GM21360 (cell line): ENCODE measurements around the gene SMAD5.

Experiments
- ATAC-seq: cut with Tn5 transposase; IDR thresholded peaks from one replicate; pipeline ENCODE4 v1.9.1; 2021; ENCODE audit warnings: mild to moderate bottlenecking, moderate library complexity; ENCODE audit not compliant: unreplicated experiment

SMAD5 gene

GRCh38 chr5:136213919-136214493 lies 81.4 kb downstream of the SMAD5 start:
- no peak for ATAC-seq

DNA sequence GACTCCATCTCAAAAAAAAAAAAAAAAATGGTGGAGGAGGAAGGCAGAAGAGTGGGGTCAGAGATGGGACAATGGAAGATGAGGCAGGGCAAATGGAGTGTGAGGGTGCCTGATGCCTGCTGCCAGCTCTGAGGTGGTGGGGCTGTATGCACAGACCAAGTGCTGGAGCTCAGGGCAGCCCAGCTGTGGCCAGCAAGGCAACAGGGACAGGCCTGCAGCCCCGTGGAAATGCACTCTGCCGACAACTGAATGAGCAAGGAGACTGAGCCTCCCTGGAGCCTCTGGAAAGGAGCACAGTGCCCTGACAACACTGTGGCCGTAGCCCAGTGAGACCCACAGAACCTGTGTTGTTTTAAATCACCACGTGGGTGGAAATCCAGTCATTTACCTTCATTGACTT lies 83.2 kb downstream of the SMAD5 start:
- no peak for ATAC-seq

- ATAC-seq: no peak
Measured at GRCh38 chr5:136216230-136216629, 83.6 kb downstream of the SMAD5 start.

DNA sequence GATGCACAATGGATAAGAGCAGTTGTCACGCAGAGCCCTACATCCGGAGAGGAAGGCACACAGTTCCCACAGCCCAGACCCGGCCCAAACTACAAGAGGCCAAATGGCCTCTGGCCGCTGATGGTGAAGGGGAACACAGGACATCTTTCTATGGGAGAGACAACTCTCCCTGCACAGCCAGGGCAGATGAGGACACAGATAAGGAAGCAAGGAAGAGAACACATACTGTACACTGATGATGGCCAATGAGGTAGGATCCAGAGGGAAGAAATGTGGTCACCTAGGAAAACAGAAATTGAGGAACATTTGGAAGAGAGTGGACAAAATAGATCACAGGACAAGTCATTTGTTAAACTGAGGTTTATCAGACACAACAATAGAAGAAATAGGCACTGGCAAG lies 88.7 kb downstream of the SMAD5 start:
- no peak for ATAC-seq

GRCh38 chr5:136222580-136223235 lies 90.1 kb downstream of the SMAD5 start:
- no peak for ATAC-seq

DNA sequence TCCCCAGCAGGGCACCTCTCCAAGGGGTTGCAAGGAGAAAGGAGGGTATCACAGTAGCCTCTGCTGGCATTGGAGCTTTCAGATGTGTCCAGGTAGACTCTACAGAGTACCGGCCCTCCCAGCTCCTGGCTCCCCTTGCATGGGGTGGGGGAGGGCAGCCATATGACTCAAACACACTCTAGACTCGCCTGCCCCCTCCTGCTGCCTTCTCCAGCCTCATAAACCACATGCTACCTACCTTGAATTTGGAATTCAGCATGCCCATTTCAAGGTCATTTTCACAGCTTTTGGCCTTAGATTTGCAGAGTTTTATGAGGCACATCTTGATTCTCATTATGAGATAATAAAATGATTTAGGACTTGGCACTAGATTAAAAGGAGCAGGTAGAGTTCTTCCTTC lies 93.2 kb downstream of the SMAD5 start:
- ATAC-seq: no peak

DNA sequence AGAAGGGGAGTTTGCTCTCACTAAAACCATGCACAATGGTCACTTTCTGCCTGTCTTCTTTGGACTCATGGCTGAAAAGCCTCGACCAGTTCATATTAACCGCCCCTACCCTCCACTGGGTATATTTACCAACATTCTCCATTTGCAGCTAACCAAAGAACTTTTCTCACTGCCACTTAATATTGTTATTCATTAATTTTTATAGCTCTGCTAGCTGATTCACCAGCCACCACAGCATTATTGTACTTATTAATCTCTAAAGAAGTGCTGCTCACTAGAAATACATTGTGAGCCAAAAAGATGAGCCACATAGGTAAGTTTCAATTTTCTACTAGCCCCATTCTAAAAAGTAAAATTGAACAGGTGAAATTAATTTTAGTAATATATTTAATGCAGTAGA lies 93.8 kb downstream of the SMAD5 start:
- no peak for ATAC-seq

DNA sequence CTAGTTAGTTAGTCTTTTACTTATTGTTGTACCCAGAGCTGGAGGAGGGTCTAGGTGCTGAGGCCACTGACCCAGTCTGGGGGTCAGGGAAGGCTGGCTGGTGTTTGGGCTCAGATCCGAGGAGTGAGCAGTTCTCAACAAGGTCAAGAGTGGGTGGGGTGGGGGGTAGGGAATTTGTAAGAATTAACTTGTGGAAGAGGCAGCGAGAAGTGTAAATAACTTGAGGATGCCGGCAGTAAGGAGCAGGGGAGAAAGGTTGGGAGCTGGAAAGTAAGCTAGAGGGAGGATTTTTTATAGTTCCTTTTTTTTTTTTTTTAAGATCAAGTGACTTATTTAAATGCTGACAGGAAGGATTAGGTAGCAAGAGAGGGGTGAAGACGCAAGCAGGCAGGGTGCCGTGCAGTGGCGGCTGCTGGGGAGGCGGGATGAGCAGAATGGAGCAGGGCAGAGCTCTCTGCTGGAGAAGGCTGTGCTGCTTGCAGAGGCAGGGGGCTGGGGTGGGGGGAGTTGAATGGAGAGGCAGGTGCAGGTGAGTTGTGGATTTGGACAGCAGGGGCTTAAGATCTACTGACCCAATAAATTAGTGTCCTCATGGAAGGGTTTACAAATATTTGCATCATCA lies 95.6 kb downstream of the SMAD5 start:
- ATAC-seq: no peak

DNA sequence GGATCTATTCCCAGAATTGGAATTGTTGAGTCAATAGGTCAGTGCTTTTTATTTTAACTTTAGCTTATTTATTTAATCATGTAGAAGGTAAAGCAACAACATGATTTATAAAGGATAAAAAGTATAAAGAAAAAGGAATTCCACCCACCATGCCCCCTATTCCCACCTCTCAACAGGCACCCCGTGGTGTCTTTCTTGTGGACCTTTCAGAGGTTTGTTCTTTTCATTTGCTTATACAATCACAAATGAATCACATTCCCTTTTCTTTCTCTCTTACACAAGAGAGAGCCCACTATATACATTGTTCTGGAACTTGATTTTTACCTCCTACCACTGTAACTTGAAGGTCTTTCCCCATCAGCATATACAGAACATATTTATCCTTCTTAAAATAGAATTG lies 97.5 kb downstream of the SMAD5 start:
- ATAC-seq: no peak

GRCh38 chr5:136232316-136232715 lies 99.7 kb downstream of the SMAD5 start:
- peak; percentile 65 for ATAC-seq
